Measurements from ENCODE around the gene SRGAP2C.
"Not testable (repeated sequence)": the region's sequence is repeated elsewhere in the genome, so short reads cannot be mapped to it uniquely, and the experiment has no call there.

The SRGAP2C gene

DNA sequence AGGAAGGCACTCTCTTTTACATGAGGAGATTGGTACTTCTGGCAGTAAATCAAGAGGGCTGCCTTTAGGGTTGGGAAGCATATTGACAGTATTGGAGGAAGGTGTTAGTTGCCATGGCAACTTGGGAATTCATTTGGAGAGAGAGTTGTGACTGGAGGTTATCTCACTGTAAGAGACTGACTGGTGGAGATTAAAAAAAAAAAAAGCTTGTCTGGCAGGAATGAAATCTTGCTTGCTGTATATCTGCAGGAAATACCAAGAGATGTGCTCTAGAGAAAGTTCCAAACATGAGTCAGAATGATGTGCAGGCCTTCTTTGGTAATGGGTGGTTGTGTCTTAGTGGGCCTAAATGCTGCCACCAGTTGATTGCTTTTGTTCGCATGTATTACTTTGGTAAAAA lies 59.1 kb downstream of the SRGAP2C start:
- H3K27me3 Mint-ChIP-seq, H3K36me3 Mint-ChIP-seq, H3K4me3 Mint-ChIP-seq, H3K27ac Mint-ChIP-seq, H3K4me1 Mint-ChIP-seq, H3K9me3 Mint-ChIP-seq, ATAC-seq: not testable (repeated sequence)

DNA sequence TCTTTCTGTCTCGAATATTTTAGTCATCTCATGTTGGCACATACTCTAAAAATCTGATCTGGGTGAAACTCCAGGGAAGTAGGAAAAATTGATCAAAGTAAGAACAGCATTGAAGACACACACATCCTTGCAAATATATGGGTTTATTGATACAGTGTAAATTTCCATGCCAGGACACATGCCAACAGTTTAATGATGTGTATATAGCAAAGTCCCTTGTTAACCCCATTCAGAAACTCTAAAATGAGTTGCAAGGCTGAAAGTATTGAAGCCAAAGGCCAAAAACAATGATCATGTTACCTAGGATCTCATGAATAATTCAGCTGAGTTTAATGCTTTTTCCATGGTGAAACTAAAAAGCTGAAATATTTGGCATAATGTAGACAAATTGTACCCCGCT lies 61.6 kb downstream of the SRGAP2C start:
- H3K27me3 Mint-ChIP-seq, ATAC-seq, H3K27ac Mint-ChIP-seq, H3K9me3 Mint-ChIP-seq, H3K4me1 Mint-ChIP-seq, H3K4me3 Mint-ChIP-seq, H3K36me3 Mint-ChIP-seq: not testable (repeated sequence)

DNA sequence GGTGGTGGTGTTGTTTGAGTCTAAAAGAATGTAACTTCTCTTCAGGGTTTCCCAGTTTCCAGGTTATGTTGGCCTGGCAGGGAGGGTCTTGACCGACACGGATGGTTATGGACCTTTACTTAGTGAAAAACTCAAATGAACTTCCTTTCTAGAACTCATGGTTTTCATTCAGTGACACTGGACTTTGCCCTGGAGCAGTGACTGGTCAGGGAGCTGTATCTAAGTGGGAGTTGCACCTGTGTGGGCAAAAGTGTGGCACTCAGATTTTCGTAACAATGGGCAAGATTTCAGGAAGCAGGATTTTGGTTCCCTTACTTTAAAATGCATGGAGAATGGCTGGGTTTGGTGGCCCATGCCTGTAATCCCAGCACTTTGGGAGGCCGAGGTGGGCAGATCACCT lies 67.9 kb downstream of the SRGAP2C start:
- ATAC-seq, H3K27me3 Mint-ChIP-seq, H3K4me3 Mint-ChIP-seq, H3K27ac Mint-ChIP-seq, H3K9me3 Mint-ChIP-seq, H3K36me3 Mint-ChIP-seq, H3K4me1 Mint-ChIP-seq: not testable (repeated sequence)

DNA sequence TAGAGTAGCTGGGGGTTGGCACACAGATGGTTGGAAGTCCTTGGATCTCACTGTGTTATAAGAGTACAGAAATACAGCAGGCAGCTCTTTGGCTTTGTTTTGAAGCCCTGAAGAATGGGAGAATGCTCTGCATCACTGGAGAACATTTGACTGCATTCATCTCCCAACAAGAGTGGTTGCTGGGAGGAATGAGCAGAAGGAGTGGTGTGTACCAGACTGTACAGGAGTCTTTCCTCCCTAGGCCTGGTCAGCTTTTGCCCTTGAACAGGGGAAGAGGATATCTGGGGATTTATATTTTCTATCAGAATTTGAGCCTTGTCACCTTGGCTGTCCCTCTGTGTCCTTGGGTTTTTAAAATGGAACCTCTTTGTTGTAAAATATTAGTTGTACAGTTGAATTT lies 69.8 kb downstream of the SRGAP2C start:
- not testable (repeated sequence) for H3K27me3 Mint-ChIP-seq, H3K4me3 Mint-ChIP-seq, H3K9me3 Mint-ChIP-seq, ATAC-seq, H3K4me1 Mint-ChIP-seq, H3K36me3 Mint-ChIP-seq, H3K27ac Mint-ChIP-seq

DNA sequence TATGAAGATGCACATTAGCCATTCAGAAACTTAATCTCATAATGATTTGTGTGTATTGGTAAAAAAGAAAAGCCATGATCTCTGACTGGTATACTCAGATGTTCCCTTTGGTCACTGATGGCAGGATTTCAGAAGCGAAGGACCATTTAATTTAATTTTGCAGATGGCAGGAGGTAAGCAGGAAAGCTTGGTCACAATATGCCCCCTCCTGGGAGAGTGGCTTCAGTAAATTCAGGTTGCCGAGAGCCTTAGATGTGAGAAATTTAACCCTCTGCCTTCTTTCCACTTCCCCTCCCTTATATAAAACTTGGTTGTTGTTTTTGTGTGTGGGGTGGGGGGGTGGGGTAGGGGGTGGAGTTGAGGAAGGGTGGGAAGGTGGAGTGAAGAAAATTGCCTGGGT lies 72.9 kb downstream of the SRGAP2C start:
- not testable (repeated sequence) for H3K4me3 Mint-ChIP-seq, H3K27ac Mint-ChIP-seq, H3K27me3 Mint-ChIP-seq, H3K36me3 Mint-ChIP-seq, H3K9me3 Mint-ChIP-seq, H3K4me1 Mint-ChIP-seq, ATAC-seq

DNA sequence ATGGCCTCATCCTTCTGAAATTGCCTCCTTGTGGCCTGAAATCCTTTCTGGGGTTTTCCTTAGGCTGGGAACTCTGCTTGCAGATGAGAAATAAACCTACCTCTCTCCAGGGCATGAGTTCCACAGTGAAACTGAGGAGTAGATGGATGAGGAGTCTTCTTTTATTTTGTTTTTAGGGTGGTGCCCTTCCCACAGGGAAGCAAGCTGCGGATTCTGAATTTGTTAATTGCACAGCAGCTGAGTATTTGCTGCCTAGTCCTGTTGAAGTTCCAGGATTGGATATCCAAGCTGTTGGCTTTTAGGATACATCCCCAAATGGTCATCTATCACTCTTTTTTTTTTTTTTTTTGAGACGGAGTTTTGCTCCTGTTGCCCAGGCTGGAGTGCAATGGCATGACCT lies 73.4 kb downstream of the SRGAP2C start:
- H3K27ac Mint-ChIP-seq, H3K9me3 Mint-ChIP-seq, H3K4me1 Mint-ChIP-seq, H3K27me3 Mint-ChIP-seq, H3K4me3 Mint-ChIP-seq, ATAC-seq, H3K36me3 Mint-ChIP-seq: not testable (repeated sequence)

DNA sequence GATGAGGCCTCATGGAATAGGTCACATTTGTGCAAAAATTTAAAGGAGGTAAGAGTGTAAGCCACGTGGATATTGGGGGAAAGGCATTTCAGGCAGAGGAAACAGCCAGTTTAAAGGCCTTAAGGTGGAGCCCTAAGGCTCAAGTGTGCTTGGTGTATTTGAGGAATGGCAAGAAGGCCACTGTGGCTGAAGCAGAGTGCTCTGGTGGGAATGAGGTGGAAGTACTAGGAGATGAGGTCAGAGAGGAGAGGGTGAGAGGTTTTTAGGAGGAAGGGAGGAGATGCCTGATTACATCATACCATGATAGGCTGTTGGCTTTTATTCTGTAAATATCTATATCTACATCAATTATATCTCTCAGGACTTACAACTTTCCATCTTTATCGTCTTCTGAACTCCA lies 75.4 kb downstream of the SRGAP2C start:
- not testable (repeated sequence) for H3K27ac Mint-ChIP-seq, ATAC-seq

DNA sequence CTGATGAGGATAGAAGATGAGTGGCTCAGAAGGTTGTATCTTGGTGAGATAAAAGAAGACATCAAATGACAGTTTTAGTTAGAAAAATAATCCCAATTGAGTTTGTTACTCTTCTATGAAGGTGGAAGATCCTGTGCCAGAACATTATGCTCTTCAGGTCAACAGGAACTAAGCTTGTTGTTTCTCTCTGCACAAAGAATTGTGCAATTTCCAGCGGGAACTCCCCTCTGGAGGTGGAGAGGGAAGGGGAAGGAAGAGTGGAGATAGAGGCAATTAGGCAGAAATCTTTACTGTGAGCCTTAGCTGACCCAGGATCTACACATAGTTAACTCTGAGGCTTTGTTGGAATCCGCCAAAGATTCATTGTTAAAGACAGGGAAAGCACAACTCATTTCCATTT lies 77.4 kb downstream of the SRGAP2C start:
- not testable (repeated sequence) for H3K27me3 Mint-ChIP-seq, H3K27ac Mint-ChIP-seq, H3K4me1 Mint-ChIP-seq, ATAC-seq, H3K36me3 Mint-ChIP-seq, H3K9me3 Mint-ChIP-seq, H3K4me3 Mint-ChIP-seq

More for the DNA sequence above, 75.4 kb downstream of the SRGAP2C start:
- H3K4me3 Mint-ChIP-seq, H3K9me3 Mint-ChIP-seq, H3K36me3 Mint-ChIP-seq, H3K4me1 Mint-ChIP-seq, H3K27me3 Mint-ChIP-seq: not testable (repeated sequence)

DNA sequence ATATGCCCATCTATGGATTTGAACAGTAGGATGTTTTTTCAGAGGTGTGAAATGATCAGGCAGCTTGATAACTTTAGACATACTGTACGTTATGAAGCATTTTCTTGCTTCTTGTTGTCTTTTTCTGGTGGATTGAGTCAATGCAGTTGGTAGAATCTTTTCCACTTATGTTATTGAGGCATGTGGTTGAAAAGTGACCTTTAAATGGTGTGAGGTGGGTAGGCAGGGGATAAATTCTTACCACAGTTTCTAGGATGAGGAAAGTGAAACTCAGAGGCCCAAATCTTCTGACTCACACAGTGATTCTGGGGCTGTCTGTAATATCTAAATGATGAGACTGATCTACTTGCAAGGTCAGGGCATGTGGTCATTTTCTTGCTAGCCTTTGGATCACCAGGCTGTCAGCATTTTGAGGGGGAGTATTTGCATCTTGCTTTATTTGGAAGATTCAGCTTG lies 79.0 kb downstream of the SRGAP2C start:
- H3K27me3 Mint-ChIP-seq, H3K4me1 Mint-ChIP-seq, H3K27ac Mint-ChIP-seq, H3K36me3 Mint-ChIP-seq, H3K4me3 Mint-ChIP-seq, H3K9me3 Mint-ChIP-seq: not testable (repeated sequence)
- ATAC-seq: peak; percentile 89

DNA sequence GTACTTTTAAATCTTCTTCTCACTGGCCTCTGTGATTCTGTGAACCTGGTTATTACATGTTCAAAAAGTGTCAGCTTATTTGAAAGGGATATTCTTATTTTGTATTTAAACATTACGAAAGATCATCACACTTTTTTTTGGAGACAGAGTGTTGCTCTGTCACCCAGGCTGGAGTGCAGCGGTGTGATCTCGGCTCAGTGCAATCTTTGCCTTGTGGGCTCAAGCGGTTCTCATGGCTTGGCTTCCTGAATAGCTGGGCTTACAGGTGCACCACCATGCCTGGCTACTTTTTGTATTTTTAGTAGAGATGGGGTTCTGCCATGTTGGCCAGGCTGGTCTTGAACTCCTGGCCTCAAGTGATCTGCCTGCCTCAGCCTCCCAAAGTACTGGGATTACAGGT lies 82.3 kb downstream of the SRGAP2C start:
- H3K4me3 Mint-ChIP-seq, H3K27me3 Mint-ChIP-seq, H3K27ac Mint-ChIP-seq, H3K36me3 Mint-ChIP-seq, H3K4me1 Mint-ChIP-seq, ATAC-seq, H3K9me3 Mint-ChIP-seq: not testable (repeated sequence)

DNA sequence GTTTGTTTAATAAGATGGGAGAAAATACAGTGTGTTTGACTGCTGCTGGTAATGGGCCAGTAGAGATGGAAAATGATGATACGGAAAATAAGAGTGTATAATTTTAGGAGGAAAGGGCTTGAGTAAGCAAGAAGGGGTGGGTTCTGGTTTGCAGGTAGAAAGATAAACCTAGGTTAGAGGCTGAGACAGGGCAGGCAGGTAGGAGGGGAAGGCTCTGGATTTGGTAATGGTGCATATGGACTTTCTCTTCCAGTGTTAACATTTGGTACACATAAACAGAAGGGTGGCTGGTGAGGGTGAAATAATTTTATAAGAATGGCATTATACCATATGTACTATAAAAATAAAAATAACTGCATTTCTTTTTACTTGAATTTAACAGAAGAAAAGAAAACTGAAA lies 84.5 kb downstream of the SRGAP2C start:
- not testable (repeated sequence) for H3K36me3 Mint-ChIP-seq, H3K27me3 Mint-ChIP-seq, H3K9me3 Mint-ChIP-seq, H3K4me3 Mint-ChIP-seq, H3K4me1 Mint-ChIP-seq, ATAC-seq
- H3K27ac Mint-ChIP-seq: peak overlapping the region; percentile 84

DNA sequence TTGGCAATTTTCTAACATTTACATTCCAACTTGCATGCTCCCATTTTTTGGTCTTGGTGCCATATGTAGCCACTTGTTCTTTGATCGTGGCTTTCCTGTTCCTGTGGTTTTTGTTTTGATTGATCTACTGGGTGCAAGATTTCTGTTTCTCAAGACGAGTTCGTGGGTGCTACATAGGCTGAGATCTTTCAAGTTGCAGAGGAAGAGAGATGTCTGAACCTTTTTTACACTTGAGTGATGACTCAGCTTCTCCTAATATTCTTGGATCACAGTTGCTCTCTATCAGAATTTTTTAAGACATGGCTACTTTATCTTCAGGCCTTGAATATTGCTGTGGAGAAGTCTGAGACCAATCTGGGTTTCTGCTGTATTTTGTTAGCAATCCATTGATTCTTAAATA lies 85.2 kb downstream of the SRGAP2C start:
- H3K36me3 Mint-ChIP-seq, H3K9me3 Mint-ChIP-seq, H3K27me3 Mint-ChIP-seq, H3K4me1 Mint-ChIP-seq, ATAC-seq: not testable (repeated sequence)
- peak overlapping the region; percentile 84 for H3K27ac Mint-ChIP-seq
- H3K4me3 Mint-ChIP-seq: peak overlapping the region; percentile 84

DNA sequence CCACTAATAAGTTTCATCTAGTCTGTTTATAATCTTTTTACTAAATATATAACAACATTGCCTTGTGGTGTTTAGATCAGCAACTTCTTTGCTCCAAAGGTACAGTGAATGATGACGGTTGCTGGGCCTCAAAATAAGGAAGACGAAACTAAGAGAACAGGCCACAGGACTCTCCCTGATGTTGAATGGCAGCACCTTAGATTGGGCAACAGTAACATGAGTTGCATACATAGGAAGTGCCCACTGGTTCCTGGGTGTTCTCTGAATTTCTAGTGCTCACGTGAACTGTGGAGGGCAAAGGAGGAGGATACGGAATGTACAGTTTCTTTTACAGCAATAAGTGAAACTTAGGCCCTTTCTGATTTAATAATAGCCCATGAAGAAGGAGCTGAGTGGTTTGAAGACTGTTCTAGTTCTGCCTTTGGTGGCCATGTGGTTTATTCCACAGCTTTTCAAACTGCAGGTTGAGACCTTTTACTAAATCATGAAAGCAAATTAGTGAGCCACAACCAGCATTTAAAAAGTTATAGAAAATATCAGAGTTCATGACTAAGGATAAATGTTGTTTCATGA lies 86.5 kb downstream of the SRGAP2C start:
- H3K4me3 Mint-ChIP-seq, H3K9me3 Mint-ChIP-seq, H3K4me1 Mint-ChIP-seq, H3K36me3 Mint-ChIP-seq, H3K27me3 Mint-ChIP-seq: not testable (repeated sequence)
- peak; percentile 89 for ATAC-seq
- H3K27ac Mint-ChIP-seq: peak overlapping the region; percentile 30

DNA sequence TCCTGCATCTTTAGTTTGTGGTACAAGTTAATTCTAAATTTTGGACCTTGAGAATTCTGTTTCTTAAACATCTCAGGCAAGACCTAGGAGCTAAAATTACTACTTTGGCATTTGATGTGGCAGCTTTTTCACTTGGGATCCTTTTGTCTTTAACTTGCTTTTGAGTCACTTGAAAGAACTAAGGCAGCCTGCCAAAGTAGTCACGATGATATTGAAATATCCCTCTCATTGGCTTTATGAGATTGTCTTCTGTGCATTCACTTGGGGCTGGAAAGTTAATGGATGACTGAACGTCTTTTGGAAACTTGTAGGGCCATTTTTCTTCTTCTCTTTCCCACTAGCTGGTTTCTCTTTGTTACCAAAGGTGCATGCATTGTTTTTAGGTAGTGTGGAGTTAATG lies 90.7 kb downstream of the SRGAP2C start:
- H3K27ac Mint-ChIP-seq, ATAC-seq, H3K4me3 Mint-ChIP-seq, H3K9me3 Mint-ChIP-seq, H3K36me3 Mint-ChIP-seq, H3K4me1 Mint-ChIP-seq, H3K27me3 Mint-ChIP-seq: not testable (repeated sequence)

DNA sequence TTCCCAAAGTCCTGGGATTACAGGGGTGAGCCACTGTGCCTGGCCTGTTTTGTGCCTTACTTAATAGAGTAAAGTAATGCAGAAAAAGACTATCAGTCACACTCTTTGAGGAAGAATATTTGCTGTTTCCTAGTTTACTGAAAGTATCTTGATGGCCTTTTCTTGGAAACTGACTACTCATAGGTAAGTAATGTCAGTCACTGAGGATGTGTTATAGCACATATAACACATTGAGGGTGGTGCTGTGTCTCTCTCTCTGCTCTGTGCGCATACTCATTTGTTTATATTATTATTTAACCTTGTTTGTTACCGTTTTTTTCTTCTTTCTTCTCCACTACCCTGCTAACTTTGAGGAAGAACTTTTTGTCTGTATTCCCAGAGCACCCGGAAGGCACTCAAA lies 93.4 kb downstream of the SRGAP2C start:
- H3K27ac Mint-ChIP-seq, H3K4me1 Mint-ChIP-seq, H3K9me3 Mint-ChIP-seq, H3K4me3 Mint-ChIP-seq, ATAC-seq, H3K27me3 Mint-ChIP-seq, H3K36me3 Mint-ChIP-seq: not testable (repeated sequence)

DNA sequence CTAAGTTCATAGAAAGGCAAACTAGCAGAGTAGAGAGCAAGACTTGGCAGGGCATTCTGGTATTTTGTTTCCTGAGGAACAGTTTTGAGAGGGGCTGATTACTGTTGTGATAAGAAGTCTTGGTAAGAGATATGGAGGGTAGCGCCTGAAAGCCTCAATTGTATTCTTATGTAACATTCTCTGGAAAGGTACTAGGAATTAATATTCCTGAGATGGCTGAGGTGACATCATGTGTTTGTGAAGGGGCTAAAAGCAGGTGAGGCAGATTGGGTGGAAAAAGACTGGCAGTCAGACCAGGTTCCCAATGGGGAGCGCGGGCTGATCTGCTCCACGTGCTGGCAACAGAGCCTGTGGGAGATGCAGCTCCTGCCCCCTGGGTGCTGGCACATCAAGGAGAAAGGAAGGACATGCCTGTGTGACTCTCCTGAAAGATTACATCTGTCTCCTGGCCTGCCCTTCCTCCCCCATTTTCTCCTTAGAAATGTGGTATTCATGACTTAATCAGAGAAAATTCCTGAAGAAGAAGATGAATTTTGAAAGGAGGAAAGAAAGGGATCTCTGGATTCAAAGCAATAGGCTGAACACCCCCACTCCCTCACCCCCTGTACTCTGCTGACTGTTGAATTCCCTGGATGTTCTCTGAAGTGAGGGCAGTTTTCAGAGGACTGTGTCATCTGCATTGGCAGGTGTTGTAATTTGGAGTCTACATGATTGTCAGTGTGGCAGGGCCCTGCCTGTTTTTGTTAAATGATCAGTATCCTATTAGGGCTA lies 94.2 kb downstream of the SRGAP2C start:
- H3K4me3 Mint-ChIP-seq, H3K36me3 Mint-ChIP-seq, ATAC-seq: not testable (repeated sequence)

DNA sequence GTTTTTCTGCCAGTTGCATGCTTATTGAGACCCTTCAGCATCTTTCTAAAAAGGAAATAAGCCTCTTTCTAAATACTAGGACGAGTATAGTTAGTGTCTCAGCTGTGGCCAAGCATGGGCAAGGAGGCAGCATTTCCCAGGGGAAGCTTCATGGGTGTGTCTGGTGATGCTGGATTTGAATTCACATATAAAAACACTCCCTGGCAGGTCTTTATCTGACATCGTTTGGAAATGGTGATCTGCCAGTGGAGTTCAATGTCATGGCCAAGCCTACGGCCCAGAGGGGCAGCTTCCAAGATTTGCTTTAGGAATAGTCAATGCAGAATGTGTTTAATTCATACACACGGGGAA lies 94.7 kb downstream of the SRGAP2C start:
- H3K4me3 Mint-ChIP-seq, H3K4me1 Mint-ChIP-seq, H3K27ac Mint-ChIP-seq, H3K9me3 Mint-ChIP-seq, H3K27me3 Mint-ChIP-seq, ATAC-seq, H3K36me3 Mint-ChIP-seq: not testable (repeated sequence)

More for the DNA sequence above, 94.2 kb downstream of the SRGAP2C start:
- not testable (repeated sequence) for H3K4me1 Mint-ChIP-seq, H3K9me3 Mint-ChIP-seq, H3K27me3 Mint-ChIP-seq, H3K27ac Mint-ChIP-seq
